Fibroblast of the aortic adventitia (primary cell): ENCODE data around the gene SPRED1. TPM values are rescaled to one million over a fixed set of nuclear protein-coding genes. Genes with fewer than 3 reads are reported as not detected.
A peak's percentile ranks its signal among the peaks of the same experiment; 100 is the strongest.

ENCODE experiments used
- DNase-seq: peaks from one replicate; pipeline ENCODE4 v3.0.0-alpha.2; 2010; ENCODE audit warnings: low read depth
- H3K4me3 ChIP-seq: 2 replicates; pipeline ENCODE4 v1.5.1; 2011; ENCODE audit warnings: low read depth, mild to moderate bottlenecking, control low read depth, low read length, moderate library complexity
- CTCF ChIP-seq: IDR thresholded peaks from 2 replicates; pipeline ENCODE4 v1.5.1; 2011; ENCODE audit warnings: mild to moderate bottlenecking, low read length, control low read depth, inconsistent platforms; ENCODE audit not compliant: insufficient read depth
- total RNA-seq: library from RNA; depleted of rRNA; stranded (reverse); fragments of >200 nt; gene quantifications from 2 replicates; pipeline ENCODE4 v1.2.3, GENCODE V29; 2012; ENCODE audit warnings: low replicate concordance

The SPRED1 gene
- total RNA-seq, 1 donor, result 55.1 TPM

- DNase-seq, result no peak
- no peak for TF ChIP-seq CTCF
- no peak overlapping the region for H3K4me3 ChIP-seq
Measured at GRCh38 chr15:38217788-38218609, 34.6 kb upstream of the SPRED1 start.

- no peak for TF ChIP-seq CTCF
- DNase-seq, result no peak
- H3K4me3 ChIP-seq, result no peak overlapping the region
Measured at GRCh38 chr15:38220606-38221273, 31.9 kb upstream of the SPRED1 start.

GRCh38 chr15:38224486-38224885, 28.1 kb upstream of the SPRED1 start:
- no peak overlapping the region for H3K4me3 ChIP-seq
- DNase-seq, result no peak
- TF ChIP-seq CTCF, result no peak

DNA sequence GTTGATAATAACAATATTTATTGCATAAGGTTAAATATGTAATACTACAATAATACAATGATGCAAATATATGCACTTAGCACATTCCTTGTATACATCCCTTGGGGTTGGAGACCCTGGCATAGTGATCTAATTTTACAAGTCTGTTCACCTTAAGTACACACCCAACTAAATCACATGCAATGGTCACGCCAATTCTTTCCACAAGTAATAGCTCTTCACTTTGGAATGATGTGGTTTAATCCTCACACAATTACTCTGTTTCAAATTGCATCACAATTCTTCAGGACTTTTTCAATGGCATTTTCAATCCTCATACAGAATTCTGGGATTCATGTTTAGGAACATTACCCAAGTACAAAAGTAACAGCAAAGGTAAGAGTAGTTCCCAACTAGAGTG, 27.3 kb upstream of the SPRED1 start:
- no peak for TF ChIP-seq CTCF
- DNase-seq, result no peak
- no peak overlapping the region for H3K4me3 ChIP-seq

GRCh38 chr15:38226608-38227266, 25.9 kb upstream of the SPRED1 start:
- TF ChIP-seq CTCF, result no peak
- DNase-seq, result peak; percentile 82
- H3K4me3 ChIP-seq, result no peak overlapping the region

DNA sequence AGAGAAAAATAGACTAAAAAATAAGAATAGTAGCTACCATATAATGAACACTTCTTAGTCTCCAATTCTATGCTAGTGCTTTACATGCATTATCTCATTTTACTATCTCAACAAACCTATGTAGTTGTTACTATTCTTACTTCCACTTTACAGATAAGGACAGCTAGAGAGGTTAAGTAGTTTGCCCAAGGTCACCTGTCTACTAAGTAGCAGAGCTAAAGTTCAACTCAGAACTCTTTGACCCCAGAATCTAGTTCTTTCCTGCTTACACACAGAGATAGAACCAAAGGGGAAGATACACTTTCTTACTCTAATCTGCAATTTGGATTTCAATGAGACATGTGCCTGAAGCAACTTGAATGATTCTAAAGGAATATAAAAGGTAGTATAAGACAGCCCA, 24.7 kb upstream of the SPRED1 start:
- DNase-seq, result no peak
- no peak for TF ChIP-seq CTCF
- H3K4me3 ChIP-seq, result no peak overlapping the region
